Stomach smooth muscle (tissue), 2 donors: Measurements from ENCODE around the gene NEU4.
"Not testable (repeated sequence)": the region's sequence is repeated elsewhere in the genome, so short reads cannot be mapped to it uniquely, and the experiment has no call there.

Experiments used
- H3K27ac ChIP-seq: one replicate; pipeline ENCODE4 v1.7.0; 2013; ENCODE audit warnings: mild to moderate bottlenecking, low read length, inconsistent platforms
- H3K27me3 ChIP-seq, 2 donors: one replicate each; pipeline ENCODE4 v1.7.0; 2013; ENCODE audit warnings: low read length in 2 of 2; ENCODE audit not compliant: insufficient read depth in 2 of 2, control insufficient read depth in 1 of 2
- H3K36me3 ChIP-seq, 2 donors: one replicate each; pipeline ENCODE4 v1.7.0; 2013; ENCODE audit warnings: low read length in 2 of 2; ENCODE audit not compliant: control insufficient read depth in 2 of 2, insufficient read depth in 2 of 2
- H3K4me1 ChIP-seq: one replicate; pipeline ENCODE4 v1.7.0; 2013; ENCODE audit warnings: low read length; ENCODE audit not compliant: control insufficient read depth, insufficient read depth
- H3K4me3 ChIP-seq, 2 donors: one replicate each; pipeline ENCODE4 v1.7.0; 2013; ENCODE audit warnings: low read length in 2 of 2
- H3K9ac ChIP-seq, 2 donors: one replicate each; pipeline ENCODE4 v1.7.0; 2013; ENCODE audit warnings: low read length in 2 of 2, mild to moderate bottlenecking in 1 of 2
- H3K9me3 ChIP-seq, 2 donors: one replicate each; pipeline ENCODE4 v1.7.0; 2013; ENCODE audit warnings: low read length in 2 of 2; ENCODE audit not compliant: control insufficient read depth in 2 of 2
- donor health status: healthy.
- donor health status: Pancreatic carcinoma.

The NEU4 gene

GRCh38 chr2:241795021-241795999 lies 13.7 kb upstream of the NEU4 start:
- Histone ChIP-seq H3K4me3 (no peak overlapping the region), H3K9ac (no peak overlapping the region), H3K4me1 (no peaks in the 10 kb centered on the region), H3K9me3 (no peaks in the 10 kb centered on the region), H3K36me3 (no peaks in the 10 kb centered on the region), H3K27ac (no peak overlapping the region), H3K27me3 (no peaks in the 10 kb centered on the region)

DNA sequence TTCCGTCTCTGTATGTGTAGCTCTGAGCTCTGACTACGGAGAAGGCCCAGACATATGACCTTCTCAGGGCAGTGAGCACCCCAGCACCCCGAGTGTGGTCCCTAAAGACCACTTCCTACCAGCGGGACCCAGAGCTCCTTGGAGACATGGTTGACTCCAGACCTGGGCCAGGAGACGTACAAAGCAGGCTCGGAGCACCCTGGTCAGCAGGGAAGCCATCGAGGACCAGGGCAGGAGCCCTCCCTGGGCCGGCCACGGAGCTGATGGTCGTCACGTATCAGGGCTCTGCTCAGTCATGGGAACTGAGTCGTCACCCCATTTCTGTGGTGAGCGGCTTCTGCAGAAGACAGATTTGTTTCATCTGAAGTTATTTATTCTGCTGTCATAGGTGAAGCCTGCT lies 12.8 kb upstream of the NEU4 start:
- H3K4me1 ChIP-seq: no peaks in the 10 kb centered on the region
- no peaks in the 10 kb centered on the region for H3K27me3 ChIP-seq
- no peak overlapping the region for H3K4me3 ChIP-seq
- H3K9ac ChIP-seq: no peak overlapping the region
- no peaks in the 10 kb centered on the region for H3K9me3 ChIP-seq
- no peaks in the 10 kb centered on the region for H3K36me3 ChIP-seq
- no peak overlapping the region for H3K27ac ChIP-seq

- H3K9ac ChIP-seq: no peak overlapping the region
- H3K27me3 ChIP-seq: no peaks in the 10 kb centered on the region
- no peak overlapping the region for H3K4me3 ChIP-seq
- H3K36me3 ChIP-seq: no peaks in the 10 kb centered on the region
- no peak overlapping the region for H3K27ac ChIP-seq
- no peaks in the 10 kb centered on the region for H3K4me1 ChIP-seq
- no peaks in the 10 kb centered on the region for H3K9me3 ChIP-seq
Measured at GRCh38 chr2:241796610-241797138, 12.3 kb upstream of the NEU4 start.

GRCh38 chr2:241797441-241798080 lies 11.4 kb upstream of the NEU4 start:
- Histone ChIP-seq H3K9ac (no peak overlapping the region), H3K27me3 (no peaks in the 10 kb centered on the region), H3K4me3 (no peak overlapping the region), H3K9me3 (no peaks in the 10 kb centered on the region), H3K4me1 (no peaks in the 10 kb centered on the region), H3K27ac (no peak overlapping the region), H3K36me3 (no peaks in the 10 kb centered on the region)

- no peak overlapping the region for H3K4me3 ChIP-seq
- no peak overlapping the region for H3K27ac ChIP-seq
- H3K9ac ChIP-seq: no peak overlapping the region
- H3K36me3 ChIP-seq: no peaks in the 10 kb centered on the region
- peaks cover 2% of the 10 kb centered on the region for H3K4me1 ChIP-seq
- no peaks in the 10 kb centered on the region for H3K9me3 ChIP-seq
- peaks cover 0 to 3% of the 10 kb centered on the region in 2 donors for H3K27me3 ChIP-seq
Measured at GRCh38 chr2:241798081-241798630, 10.8 kb upstream of the NEU4 start.

- Histone ChIP-seq H3K9ac (no peak overlapping the region), H3K4me3 (no peak overlapping the region), H3K27ac (no peak overlapping the region), H3K36me3 (no peaks in the 10 kb centered on the region), H3K4me1 (peaks cover 8% of the 10 kb centered on the region), H3K27me3 (peaks cover 0 to 10% of the 10 kb centered on the region in 2 donors), H3K9me3 (no peaks in the 10 kb centered on the region)
Measured at GRCh38 chr2:241798631-241799521, 10.1 kb upstream of the NEU4 start.

- Histone ChIP-seq H3K4me1 (peaks cover 15% of the 10 kb centered on the region), H3K36me3 (no peaks in the 10 kb centered on the region), H3K9me3 (no peaks in the 10 kb centered on the region), H3K27ac (no peak overlapping the region), H3K4me3 (no peak overlapping the region), H3K9ac (no peak overlapping the region), H3K27me3 (peaks cover 5 to 18% of the 10 kb centered on the region in 2 donors)
Measured at GRCh38 chr2:241799522-241800197, 9.3 kb upstream of the NEU4 start.

DNA sequence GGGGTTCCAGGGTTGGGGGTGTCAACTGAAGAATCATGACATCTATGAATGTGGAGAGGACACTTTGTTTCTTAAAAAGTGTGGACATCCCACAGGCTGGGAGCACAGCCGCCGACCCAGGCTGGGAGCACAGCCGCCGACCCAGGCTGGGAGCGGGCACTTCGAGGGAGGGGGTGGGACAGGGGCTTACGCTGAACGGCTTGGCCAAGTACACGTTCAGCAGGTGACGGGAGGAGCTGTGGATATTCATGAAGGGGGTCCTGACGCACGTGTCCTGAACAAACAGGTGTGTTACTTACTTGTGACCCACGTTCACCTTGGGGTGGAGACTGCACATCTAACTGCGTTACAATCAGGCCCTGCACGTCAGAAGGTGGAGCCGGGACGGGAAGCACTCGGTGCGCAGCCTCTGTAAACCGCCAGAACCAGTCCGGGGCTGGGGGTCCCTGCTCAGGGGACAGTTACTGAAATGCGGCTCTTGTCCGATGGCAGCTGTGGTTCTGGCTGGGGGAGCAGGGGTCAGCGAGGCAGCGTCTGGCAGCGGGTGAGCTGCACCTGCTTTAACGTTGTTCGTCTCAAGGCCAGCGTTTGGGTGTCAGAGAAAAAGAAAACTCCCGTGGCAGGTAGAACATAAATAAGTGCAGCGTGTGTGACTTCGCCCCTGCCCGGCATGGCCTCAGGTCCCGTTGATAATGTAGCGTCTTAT lies 8.6 kb upstream of the NEU4 start:
- Histone ChIP-seq H3K27me3 (peaks cover 7 to 21% of the 10 kb centered on the region in 2 donors), H3K4me1 (peaks cover 19% of the 10 kb centered on the region)
- H3K9me3 ChIP-seq, H3K4me3 ChIP-seq, H3K36me3 ChIP-seq, H3K9ac ChIP-seq, H3K27ac ChIP-seq: not testable (repeated sequence)

DNA sequence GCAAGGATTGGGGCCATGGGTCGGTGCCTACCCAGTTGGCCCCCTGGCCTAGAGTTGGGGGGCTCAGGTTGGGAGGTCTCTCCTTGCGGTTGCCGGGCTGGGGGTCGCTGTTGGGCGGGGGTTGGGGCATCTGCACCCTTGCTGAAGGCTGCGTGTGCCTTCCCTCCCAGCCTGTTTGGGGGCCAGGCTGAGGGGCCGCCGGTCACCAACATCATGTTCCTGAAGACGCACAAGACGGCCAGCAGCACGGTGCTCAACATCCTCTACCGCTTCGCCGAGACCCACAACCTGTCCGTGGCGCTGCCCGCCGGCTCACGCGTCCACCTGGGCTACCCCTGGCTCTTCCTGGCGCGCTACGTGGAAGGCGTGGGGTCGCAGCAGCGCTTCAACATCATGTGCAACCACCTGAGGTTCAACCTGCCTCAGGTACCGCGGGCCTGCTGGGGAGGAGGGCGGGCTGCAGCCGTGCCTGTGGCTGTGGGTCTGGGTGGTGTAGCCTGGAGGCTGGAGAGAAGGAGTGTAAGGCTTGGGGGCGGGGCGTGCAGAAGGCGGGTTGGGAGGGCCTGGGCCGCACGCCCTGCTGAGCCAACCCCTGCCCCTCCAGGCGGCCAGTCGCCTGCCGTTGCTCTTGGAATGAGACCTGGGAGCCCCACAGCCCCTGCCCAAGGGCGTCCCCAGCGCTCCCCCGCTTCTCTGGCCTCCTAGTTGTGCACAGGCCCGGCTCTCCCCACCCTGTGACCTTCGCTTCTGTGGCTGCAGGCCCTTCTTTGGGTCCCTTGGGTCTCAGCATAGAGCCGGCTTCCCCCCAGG lies 7.2 kb upstream of the NEU4 start:
- H3K27me3 ChIP-seq: peaks cover 7 to 21% of the 10 kb centered on the region in 2 donors
- H3K27ac ChIP-seq: no peak overlapping the region

More for the DNA sequence above, 7.2 kb upstream of the NEU4 start:
- no peaks in the 10 kb centered on the region for H3K9me3 ChIP-seq
- H3K4me1 ChIP-seq: peaks cover 19% of the 10 kb centered on the region
- no peak overlapping the region for H3K9ac ChIP-seq
- H3K4me3 ChIP-seq: no peak overlapping the region
- no peaks in the 10 kb centered on the region for H3K36me3 ChIP-seq
